Natural killer cell (primary cell): ENCODE results near the gene VPS13D. TPM values are rescaled to one million over a fixed set of nuclear protein-coding genes. Genes with fewer than 3 reads are reported as not detected.
A peak's percentile ranks its signal among the peaks of the same experiment; 100 is the strongest.

Experiments used
- ATAC-seq, 3 donors: fragments of 150-1000 bp in 2 of 3; fragments of 200-7000 bp in 1 of 3; cut with Tn5 transposase; 1 replicate in 1 of 3; 2 replicates in 2 of 3; pipeline ENCODE4 v1.10.0; 2021; ENCODE audit warnings: mild to moderate bottlenecking in 2 of 3, moderate library complexity in 2 of 3
- DNase-seq, 2 donors: peaks; one replicate each; pipeline versions ENCODE4 v3.0.0 to v3.0.0-alpha.2; 2013 to 2021; ENCODE audit warnings: mixed read lengths in 1 of 2
- H3K27ac ChIP-seq: one replicate; pipeline ENCODE4 v1.5.1; 2013; ENCODE audit warnings: mild to moderate bottlenecking, low read length
- H3K27me3 ChIP-seq: one replicate; pipeline ENCODE4 v1.6.1; 2013; ENCODE audit warnings: low read length; ENCODE audit not compliant: control insufficient read depth, insufficient read depth
- H3K36me3 ChIP-seq: one replicate; pipeline ENCODE4 v1.6.1; 2013; ENCODE audit warnings: low read length; ENCODE audit not compliant: control insufficient read depth, insufficient read depth
- H3K4me1 ChIP-seq: one replicate; pipeline ENCODE4 v1.6.1; 2013; ENCODE audit warnings: low read length; ENCODE audit not compliant: control insufficient read depth, insufficient read depth
- H3K4me3 ChIP-seq: one replicate; pipeline ENCODE4 v1.5.1; 2013; ENCODE audit warnings: low read length
- H3K9me3 ChIP-seq: one replicate; pipeline ENCODE4 v1.6.1; 2013; ENCODE audit warnings: low read length; ENCODE audit not compliant: control insufficient read depth, insufficient read depth
- H3K27ac Mint-ChIP-seq, 2 donors: one replicate each; pipeline ENCODE4 v1.8.0; 2022; ENCODE audit warnings: mild to moderate bottlenecking in 2 of 2, mixed read lengths in 2 of 2, moderate library complexity in 1 of 2
- H3K27me3 Mint-ChIP-seq, 2 donors: one replicate each; pipeline ENCODE4 v1.8.0; 2022; ENCODE audit warnings: low read depth in 2 of 2, mixed read lengths in 2 of 2
- H3K36me3 Mint-ChIP-seq: one replicate; pipeline ENCODE4 v1.8.0; 2022; ENCODE audit warnings: mixed read lengths
- H3K4me1 Mint-ChIP-seq, 2 donors: one replicate each; pipeline ENCODE4 v1.8.0; 2022; ENCODE audit warnings: mixed read lengths in 2 of 2
- H3K4me3 Mint-ChIP-seq: one replicate; pipeline ENCODE4 v1.8.0; 2022; ENCODE audit warnings: mild to moderate bottlenecking, moderate library complexity, mixed read lengths
- H3K9me3 Mint-ChIP-seq, 2 donors: one replicate each; pipeline ENCODE4 v1.8.0; 2022; ENCODE audit warnings: mixed read lengths in 2 of 2
- WGBS: methylation state at CpG from one replicate; pipeline ENCODE4 v1.1.7; 2013; ENCODE audit warnings: missing lambda C conversion rate; ENCODE audit not compliant: insufficient coverage; 5-methylcytosine and 5-hydroxymethylcytosine counted together
- intact Hi-C: fragments of 100-400 bp; cut with micrococcal nuclease; formaldehyde crosslinking; loops from one replicate; pipeline ENCODE4 v1.14.2; 2022
- total RNA-seq, 4 donors: library from RNA; stranded (reverse); fragments of 120-200 nt in 1 of 4; gene quantifications; one replicate each; pipeline versions ENCODE4 v1.2.3 to v1.2.4, GENCODE V29; 2013 to 2022
- TF ChIP-seq, protein P1 (sequence below): fragments of 200-600 bp; IDR thresholded peaks from one replicate; pipeline ENCODE4 v1.8.0; 2022; ENCODE audit warnings: antibody characterized with exemption

Gene VPS13D
- total RNA-seq, 3 donors from 2014 or later (not counting 1 experiment from before 2014, with no cell fraction given), result 66.3 to 94.0 (median 81.7) TPM

DNA sequence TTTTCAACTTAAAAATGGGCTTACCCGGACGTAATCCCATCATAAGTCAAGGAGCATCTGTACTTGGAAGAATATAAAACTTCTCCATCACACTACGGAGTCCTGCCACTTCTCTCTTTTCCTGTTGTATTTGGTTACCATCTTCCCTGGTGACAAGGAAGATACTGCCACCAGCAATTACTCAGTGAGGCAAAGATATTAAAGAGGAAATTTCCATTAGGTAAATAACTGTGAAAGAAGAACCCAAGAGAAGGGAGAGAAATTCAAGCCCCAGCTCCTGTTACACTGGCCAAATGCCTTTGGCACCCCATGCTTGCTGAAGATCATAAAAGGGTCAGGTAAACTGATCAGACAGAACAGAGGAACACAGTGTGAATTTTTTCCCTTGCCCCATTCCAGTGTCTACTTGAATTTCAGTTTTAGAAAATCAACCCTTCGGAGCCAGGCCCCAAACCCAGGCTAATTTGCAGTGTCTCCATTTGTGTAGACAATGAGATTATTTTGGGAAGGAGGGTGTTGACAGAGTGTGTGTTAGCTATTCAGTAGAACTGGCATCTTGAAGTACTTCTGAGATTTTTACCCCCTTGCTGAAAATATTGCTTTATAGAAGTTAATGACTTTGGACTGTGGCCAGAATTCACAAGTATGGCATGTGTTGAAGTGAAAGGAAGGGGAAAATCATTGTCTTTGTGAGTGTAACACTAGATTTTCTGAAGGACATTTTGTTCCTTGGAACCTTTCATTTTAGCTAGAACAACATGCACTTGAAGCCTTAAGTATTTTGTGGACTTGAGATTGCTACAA is 221.1 kb downstream of the VPS13D start:
- H3K9me3 Mint-ChIP-seq, result no peaks in the 10 kb centered on the region
- H3K4me3 ChIP-seq, result no peak overlapping the region
- 97% methylated on average over 4 of the region's 4 CpGs for WGBS
- peaks cover 2% of the 10 kb centered on the region for H3K36me3 ChIP-seq
- H3K9me3 ChIP-seq, result no peaks in the 10 kb centered on the region
- no peaks in the 10 kb centered on the region for H3K27me3 ChIP-seq
- H3K27ac Mint-ChIP-seq, result peak overlapping the region; percentile 95 to 98
- H3K36me3 Mint-ChIP-seq, result no peaks in the 10 kb centered on the region
- no peaks in the 10 kb centered on the region for H3K27me3 Mint-ChIP-seq
- peaks cover 43% of the 10 kb centered on the region for H3K4me1 ChIP-seq
- intact Hi-C loops, result no loop called here
- TF ChIP-seq, protein P1, sequence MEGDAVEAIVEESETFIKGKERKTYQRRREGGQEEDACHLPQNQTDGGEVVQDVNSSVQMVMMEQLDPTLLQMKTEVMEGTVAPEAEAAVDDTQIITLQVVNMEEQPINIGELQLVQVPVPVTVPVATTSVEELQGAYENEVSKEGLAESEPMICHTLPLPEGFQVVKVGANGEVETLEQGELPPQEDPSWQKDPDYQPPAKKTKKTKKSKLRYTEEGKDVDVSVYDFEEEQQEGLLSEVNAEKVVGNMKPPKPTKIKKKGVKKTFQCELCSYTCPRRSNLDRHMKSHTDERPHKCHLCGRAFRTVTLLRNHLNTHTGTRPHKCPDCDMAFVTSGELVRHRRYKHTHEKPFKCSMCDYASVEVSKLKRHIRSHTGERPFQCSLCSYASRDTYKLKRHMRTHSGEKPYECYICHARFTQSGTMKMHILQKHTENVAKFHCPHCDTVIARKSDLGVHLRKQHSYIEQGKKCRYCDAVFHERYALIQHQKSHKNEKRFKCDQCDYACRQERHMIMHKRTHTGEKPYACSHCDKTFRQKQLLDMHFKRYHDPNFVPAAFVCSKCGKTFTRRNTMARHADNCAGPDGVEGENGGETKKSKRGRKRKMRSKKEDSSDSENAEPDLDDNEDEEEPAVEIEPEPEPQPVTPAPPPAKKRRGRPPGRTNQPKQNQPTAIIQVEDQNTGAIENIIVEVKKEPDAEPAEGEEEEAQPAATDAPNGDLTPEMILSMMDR, result no peak
- DNase-seq (no peak), ATAC-seq (no peak)
- peak overlapping the region; percentile 78 for H3K4me3 Mint-ChIP-seq
- H3K27ac ChIP-seq, result peak overlapping the region; percentile 75
- H3K4me1 Mint-ChIP-seq, result peaks cover 79 to 83% of the 10 kb centered on the region in 2 donors

DNA sequence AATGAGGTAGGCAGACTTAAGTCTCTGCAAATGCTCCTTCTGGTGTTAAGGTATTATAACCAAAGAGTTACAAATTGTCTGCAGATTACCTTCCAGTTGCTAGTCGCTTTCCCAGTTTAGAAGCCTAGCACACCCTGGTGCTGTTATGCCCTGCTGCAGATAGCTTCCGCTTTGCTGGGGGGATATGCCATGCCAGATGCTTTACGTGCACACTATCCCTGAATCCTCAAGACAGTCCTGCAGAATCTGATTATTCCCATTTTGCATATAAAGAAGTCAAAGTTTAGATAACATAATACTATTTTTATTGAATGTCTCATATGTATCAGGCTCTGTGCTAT is 221.7 kb downstream of the VPS13D start:
- Histone ChIP-seq H3K4me1 (peaks cover 47% of the 10 kb centered on the region), H3K36me3 (peaks cover 3% of the 10 kb centered on the region)
- peak overlapping the region; percentile 95 to 98 for H3K27ac Mint-ChIP-seq

DNA sequence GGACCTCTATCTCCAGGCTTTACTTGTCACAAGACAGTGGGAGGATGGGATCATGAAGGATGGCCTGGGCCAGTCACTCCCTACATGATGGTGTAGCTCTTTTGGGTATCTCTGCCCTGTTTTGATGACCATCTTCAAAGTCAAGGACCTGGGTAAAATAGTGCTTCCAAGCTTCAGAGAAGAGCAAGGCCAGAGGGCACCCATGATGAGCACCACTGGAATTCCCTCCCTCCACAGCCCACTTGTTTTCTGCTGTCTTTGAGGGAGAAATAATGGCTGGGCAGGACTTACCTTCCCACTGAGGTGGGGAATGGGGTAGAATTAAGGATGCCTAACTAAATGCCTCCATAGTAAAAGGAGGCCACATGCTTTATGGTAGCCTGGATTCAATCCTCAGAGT is 222.4 kb downstream of the VPS13D start:
- TF ChIP-seq, protein P1, result no peak
- Histone ChIP-seq H3K4me1 (peaks cover 47% of the 10 kb centered on the region), H3K9me3 (no peaks in the 10 kb centered on the region), H3K36me3 (peaks cover 9% of the 10 kb centered on the region), H3K27ac (no peak overlapping the region), H3K4me3 (no peak overlapping the region), H3K27me3 (no peaks in the 10 kb centered on the region)
- intact Hi-C loops, result no loop called here
- H3K4me1 Mint-ChIP-seq, result peaks cover 77 to 85% of the 10 kb centered on the region in 2 donors
- H3K4me3 Mint-ChIP-seq, result no peak overlapping the region
- H3K27ac Mint-ChIP-seq, result peak overlapping the region; percentile 84 to 95
- ATAC-seq (no peak), DNase-seq (no peak)
- H3K9me3 Mint-ChIP-seq, result no peaks in the 10 kb centered on the region
- no peaks in the 10 kb centered on the region for H3K27me3 Mint-ChIP-seq
- H3K36me3 Mint-ChIP-seq, result peaks cover 10% of the 10 kb centered on the region

More for the DNA sequence above, 221.7 kb downstream of the VPS13D start:
- H3K4me3 Mint-ChIP-seq, result no peak overlapping the region
- no peak for ATAC-seq
- H3K27me3 ChIP-seq, result no peaks in the 10 kb centered on the region
- H3K27ac ChIP-seq, result no peak overlapping the region
- intact Hi-C loops, result no loop called here
- no peaks in the 10 kb centered on the region for H3K9me3 ChIP-seq
- no peaks in the 10 kb centered on the region for H3K9me3 Mint-ChIP-seq
- no peaks in the 10 kb centered on the region for H3K27me3 Mint-ChIP-seq
- TF ChIP-seq, protein P1, result no peak
- peaks cover 77 to 81% of the 10 kb centered on the region in 2 donors for H3K4me1 Mint-ChIP-seq
- peaks cover 2% of the 10 kb centered on the region for H3K36me3 Mint-ChIP-seq
- WGBS, result 99% methylated on average over 3 of the region's 3 CpGs
- H3K4me3 ChIP-seq, result no peak overlapping the region
- no peak for DNase-seq
